KBM-7 (cell line): Measurements from ENCODE around the gene PLCG1.

ENCODE experiments used
- DNase-seq: peaks from one replicate; pipeline ENCODE4 v3.0.0-alpha.2; 2015
- in situ Hi-C: fragments of 300-500 bp; cut with MboI; formaldehyde crosslinking; loops from 2 replicates; pipeline ENCODE4 v1.14.3; 2020; ENCODE audit warnings: low sequenced_read_pairs, low pct_unique_long_range_greater_than_20kb, mixed read lengths

PLCG1 gene

GRCh38 chr20:41174373-41174772 is 37.0 kb downstream of the PLCG1 start:
- in situ Hi-C loops = loop anchor here (10.0 kb wide), 1 partner anchor 170 kb away; the partner anchor contains the start of gene LPIN3
- DNase-seq = no peak

GRCh38 chr20:41174782-41175181 is 37.4 kb downstream of the PLCG1 start:
- no peak for DNase-seq
- in situ Hi-C loops = loop anchor here (10.0 kb wide), 1 partner anchor 170 kb away; the partner anchor contains the start of gene LPIN3

- in situ Hi-C loops = loop anchor here (10.0 kb wide), 1 partner anchor 170 kb away; the partner anchor contains the start of gene LPIN3
- DNase-seq = no peak
These were observed 37.9 kb downstream of the PLCG1 start for GRCh38 chr20:41175201-41175651.

- no peak for DNase-seq
- in situ Hi-C loops = loop anchor here (10.0 kb wide), 1 partner anchor 169 kb away; the partner anchor contains the start of gene LPIN3
These were observed 38.5 kb downstream of the PLCG1 start for GRCh38 chr20:41175727-41176330.

GRCh38 chr20:41176711-41177552 is 39.6 kb downstream of the PLCG1 start:
- DNase-seq = no peak
- in situ Hi-C loops = loop anchor here (10.0 kb wide), 1 partner anchor 168 kb away; the partner anchor contains the start of gene LPIN3

GRCh38 chr20:41177636-41178035 is 40.3 kb downstream of the PLCG1 start:
- no peak for DNase-seq
- in situ Hi-C loops = loop anchor here (10.0 kb wide), 1 partner anchor 167 kb away; the partner anchor contains the start of gene LPIN3

- no peak for DNase-seq
These were observed 41.2 kb downstream of the PLCG1 start for GRCh38 chr20:41178495-41178894.

GRCh38 chr20:41178904-41179432 is 41.6 kb downstream of the PLCG1 start:
- in situ Hi-C loops = loop anchor here (10.0 kb wide), 1 partner anchor 166 kb away; the partner anchor contains the start of gene LPIN3
- no peak for DNase-seq

More at GRCh38 chr20:41178495-41178894, 41.2 kb downstream of the PLCG1 start:
- in situ Hi-C loops = loop anchor here (10.0 kb wide), 1 partner anchor 166 kb away; the partner anchor contains the start of gene LPIN3

- DNase-seq = no peak
- in situ Hi-C loops = loop anchor here (10.0 kb wide), 1 partner anchor 165 kb away; the partner anchor contains the start of gene LPIN3
These were observed 42.6 kb downstream of the PLCG1 start for GRCh38 chr20:41179961-41180360.

- no peak for DNase-seq
- in situ Hi-C loops = no loop called here
These were observed 43.4 kb downstream of the PLCG1 start for GRCh38 chr20:41180599-41181333.

GRCh38 chr20:41181567-41181966 is 44.2 kb downstream of the PLCG1 start:
- in situ Hi-C loops = no loop called here
- DNase-seq = no peak

- in situ Hi-C loops = no loop called here
- no peak for DNase-seq
These were observed 45.2 kb downstream of the PLCG1 start for GRCh38 chr20:41182296-41183212.

- in situ Hi-C loops = no loop called here
- DNase-seq = no peak
These were observed 46.0 kb downstream of the PLCG1 start for GRCh38 chr20:41183391-41183790.

GRCh38 chr20:41183831-41184230 is 46.5 kb downstream of the PLCG1 start:
- DNase-seq = no peak
- in situ Hi-C loops = no loop called here

- no peak for DNase-seq
- in situ Hi-C loops = no loop called here
These were observed 47.8 kb downstream of the PLCG1 start for GRCh38 chr20:41185013-41185757.

GRCh38 chr20:41187668-41188067 is 50.3 kb downstream of the PLCG1 start:
- DNase-seq = no peak
- in situ Hi-C loops = no loop called here
